Mammary microvascular endothelial cell (primary cell): ENCODE measurements around the gene NBPF8. TPM values are rescaled to one million over a fixed set of nuclear protein-coding genes. Genes with fewer than 3 reads are reported as not detected.

Experiments
- total RNA-seq: library from RNA; depleted of rRNA; stranded (reverse); fragments of >200 nt; gene quantifications from 2 replicates; pipeline ENCODE4 v1.2.3, GENCODE V29; 2015

The NBPF8 gene, protein sequence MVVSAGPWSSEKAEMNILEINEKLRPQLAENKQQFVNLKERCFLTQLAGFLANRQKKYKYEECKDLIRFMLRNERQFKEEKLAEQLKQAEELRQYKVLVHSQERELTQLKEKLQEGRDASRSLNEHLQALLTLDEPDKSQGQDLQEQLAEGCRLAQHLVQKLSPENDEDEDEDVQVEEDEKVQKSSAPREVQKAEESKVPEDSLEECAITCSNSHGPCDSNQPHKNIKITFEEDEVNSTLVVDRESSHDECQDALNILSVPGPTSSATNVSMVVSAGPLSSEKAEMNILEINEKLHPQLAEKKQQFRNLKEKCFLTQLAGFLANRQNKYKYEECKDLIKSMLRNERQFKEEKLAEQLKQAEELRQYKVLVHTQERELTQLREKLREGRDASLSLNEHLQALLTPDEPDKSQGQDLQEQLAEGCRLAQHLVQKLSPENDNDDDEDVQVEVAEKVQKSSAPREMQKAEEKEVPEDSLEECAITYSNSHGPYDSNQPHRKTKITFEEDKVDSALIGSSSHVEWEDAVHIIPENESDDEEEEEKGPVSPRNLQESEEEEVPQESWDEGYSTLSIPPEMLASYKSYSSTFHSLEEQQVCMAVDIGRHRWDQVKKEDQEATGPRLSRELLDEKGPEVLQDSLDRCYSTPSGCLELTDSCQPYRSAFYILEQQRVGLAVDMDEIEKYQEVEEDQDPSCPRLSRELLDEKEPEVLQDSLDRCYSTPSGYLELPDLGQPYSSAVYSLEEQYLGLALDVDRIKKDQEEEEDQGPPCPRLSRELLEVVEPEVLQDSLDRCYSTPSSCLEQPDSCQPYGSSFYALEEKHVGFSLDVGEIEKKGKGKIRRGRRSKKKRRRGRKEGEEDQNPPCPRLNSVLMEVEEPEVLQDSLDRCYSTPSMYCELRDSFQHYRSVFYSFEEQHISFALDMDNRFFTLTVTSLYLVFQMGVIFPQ
- total RNA-seq: 3.6 and 3.8 TPM in 2 replicates

DNA sequence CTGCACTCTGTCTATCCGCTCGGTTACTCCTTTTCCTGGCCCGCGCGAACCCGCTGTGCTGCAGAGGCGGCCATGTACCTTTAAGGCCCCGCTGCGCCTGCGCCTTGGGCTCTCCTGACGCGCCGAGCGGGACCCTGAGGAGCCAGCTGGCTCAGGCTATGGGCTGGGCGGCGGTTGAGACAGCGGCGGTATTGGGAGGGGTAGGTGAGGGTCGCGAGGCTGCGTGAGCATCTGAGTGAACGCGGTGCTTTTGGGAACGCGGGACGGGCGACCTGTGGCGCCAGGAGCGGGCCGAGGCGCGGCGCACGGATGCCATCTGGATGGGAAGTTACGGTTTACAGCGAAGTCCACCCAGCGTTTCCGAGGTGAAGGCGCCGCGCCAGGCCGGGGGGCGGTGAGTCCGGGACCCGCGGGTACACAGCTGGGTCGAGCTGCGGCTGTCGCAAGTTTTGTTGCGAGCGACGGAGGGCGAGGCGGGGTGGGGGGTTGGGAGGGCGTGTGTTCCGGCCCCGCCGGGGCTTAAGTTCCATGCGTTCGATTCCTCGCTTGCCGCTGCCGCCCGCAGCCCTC is at the start of gene NBPF8:
Gene NBPF8, plus strand, starts transcription at position 125 of the 570 bp plus-strand sequence. CDS start 21,488 bp downstream, outside the sequence.

Other genes with a start within 250 kb of the NBPF8 start
- gene SEC22B, start 238.5 kb upstream of the NBPF8 start, total RNA-seq: 16.6 and 16.8 TPM in 2 replicates